NCI-H187 (cell line): ENCODE results near the gene RERE.

Source experiments
- DNase-seq, 2 experiments: peaks; one replicate each; lab custom pipeline; 2025; lab: John Stamatoyannopoulos, UW

The RERE gene

DNA sequence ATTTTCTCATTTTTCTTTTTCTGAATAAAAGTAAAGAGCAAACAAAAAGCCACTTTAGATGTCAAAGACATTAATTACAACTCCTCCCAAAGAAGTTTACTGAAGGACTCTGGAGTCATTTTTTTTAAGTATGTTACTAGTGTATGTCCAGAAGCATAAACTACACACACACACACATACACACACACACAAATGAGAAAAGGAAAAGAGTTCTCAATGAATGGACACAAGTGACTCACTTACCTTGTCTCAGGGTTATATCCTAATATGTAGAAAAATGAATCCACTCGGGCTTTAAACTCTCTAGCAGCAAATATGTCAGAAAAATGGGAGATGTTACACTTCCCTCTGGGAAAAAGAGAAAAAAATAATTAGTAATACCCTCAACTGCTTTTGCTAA lies 276.5 kb downstream of the RERE start:
- no peak for DNase-seq

DNA sequence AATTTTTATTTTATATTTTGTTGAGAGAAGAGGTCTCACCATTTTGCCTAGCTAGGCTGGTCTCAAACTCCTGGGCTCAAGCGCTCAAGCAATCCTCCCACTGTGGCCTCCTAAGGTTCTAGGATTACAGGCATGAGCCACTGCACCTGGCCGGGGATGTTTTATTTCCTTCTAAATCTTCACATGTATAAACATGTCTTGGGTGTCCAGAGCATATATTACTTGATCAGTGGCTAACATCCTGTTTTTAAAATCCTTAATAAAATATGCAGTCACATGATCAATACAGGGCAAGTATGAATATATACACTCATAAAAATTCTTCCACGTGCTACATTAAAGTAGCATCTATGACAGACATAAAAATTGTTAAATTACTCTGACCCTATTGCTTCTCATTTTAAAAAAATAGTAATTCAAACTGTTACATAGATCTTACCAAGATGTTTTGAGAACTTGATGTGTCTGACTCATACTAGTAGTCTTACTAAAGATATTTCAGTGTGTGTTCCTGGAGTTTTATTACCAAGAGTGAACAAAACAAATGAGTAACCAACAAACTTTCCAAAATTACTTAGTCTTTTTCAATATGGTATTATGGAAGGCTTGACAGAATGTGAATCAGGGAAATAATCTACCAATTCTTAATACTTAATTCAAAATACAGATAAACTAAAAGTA lies 277.0 kb downstream of the RERE start:
- no peak for DNase-seq

- DNase-seq = no peak
Observed at GRCh38 chr1:8539683-8540082, 277.8 kb downstream of the RERE start.

DNA sequence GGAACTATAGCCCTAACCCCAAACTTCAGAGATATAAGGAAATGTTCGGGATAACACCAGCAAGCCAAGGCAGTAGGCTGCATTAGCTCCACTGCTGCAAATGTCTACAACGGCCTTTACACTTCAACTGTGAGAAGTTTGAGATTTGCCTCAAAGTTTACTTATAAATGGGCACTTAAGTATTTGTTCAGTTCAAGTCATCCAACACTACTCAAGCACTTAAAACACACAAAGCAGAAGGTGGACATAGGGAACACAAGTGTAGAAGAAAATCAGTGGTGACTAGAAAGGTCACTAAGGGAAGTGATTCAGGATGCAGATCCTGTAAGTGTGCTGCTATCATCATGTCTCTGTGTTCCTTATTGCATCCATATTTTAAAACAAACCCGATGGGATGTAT lies 278.9 kb downstream of the RERE start:
- DNase-seq = no peak

DNA sequence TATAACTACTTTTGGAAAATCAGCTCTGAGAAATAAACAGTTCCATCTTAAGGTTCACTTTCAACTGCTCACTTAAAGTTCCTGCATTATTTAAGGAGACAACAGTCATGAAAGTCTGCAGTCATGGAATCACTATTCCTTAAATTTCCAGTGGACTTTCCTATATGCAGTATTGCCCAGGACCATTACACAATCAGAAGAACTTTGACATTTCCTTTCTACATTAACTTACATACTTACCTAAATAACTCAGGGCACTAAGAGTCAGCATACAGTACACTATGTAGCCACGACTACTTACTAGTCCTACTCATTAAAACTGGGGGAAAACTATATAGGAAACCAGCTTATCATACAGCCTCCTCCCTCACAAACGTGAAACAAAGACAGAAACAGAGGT lies 279.4 kb downstream of the RERE start:
- DNase-seq = no peak

- DNase-seq = no peak
Observed at GRCh38 chr1:8536515-8536914, 280.9 kb downstream of the RERE start.

DNA sequence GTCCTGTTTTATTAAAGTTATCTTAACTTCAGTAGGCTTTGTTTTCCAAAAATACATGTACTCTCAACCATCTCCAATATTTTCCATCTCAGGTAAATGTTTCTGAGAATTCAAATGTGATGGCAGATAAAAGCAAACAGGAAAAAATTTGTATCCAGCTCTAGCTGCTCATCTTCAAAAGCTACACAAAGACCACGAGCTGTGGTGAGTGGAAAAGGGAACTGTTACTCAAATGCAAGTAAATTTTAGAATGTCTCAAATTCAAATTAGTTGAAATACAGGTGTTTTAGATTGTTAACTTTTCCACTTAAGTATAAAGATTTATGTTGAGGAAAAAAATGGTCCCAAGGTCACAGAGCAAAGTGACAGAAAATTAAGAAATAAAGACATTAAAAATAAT lies 283.5 kb downstream of the RERE start:
- no peak for DNase-seq

DNA sequence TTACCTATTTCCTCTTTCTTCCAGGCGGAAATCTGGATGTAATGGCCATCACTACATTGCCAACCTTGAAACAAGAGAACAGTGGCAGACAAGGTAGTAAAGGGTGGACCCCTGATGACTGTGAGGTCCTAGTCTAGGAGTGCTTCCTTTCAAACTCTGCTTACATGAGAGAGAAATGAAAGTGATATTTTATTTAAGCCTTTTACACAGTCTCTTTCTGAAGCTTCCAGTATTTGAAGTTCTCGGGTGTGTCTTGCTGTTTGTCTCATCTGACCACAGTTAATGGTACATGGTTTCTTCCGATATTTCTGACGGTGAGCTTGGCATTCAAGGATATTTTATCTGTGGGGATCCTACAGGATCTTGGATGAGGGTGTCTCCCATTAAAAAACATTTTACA lies 284.3 kb downstream of the RERE start:
- no peak for DNase-seq

DNA sequence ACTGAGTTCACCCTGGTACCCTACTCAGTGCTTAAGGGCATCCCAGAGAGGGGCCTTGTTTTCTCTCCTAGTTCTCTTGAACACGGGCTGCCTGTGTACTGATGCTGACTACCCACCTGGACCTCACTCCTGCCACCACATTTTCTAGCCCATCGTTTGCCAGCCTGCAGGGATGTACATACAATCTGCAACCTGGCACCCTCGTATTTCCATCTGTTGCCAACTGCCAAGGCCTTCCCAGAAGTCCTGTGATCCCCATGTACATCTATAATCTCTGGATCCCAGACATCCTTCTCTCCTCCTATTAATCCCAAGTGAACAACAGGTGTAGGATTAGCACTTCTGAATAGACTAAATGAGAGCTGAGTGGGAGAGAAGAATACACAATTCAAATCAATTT lies 287.5 kb downstream of the RERE start:
- no peak for DNase-seq

- no peak for DNase-seq
Observed at GRCh38 chr1:8527941-8528340, 289.5 kb downstream of the RERE start.

- peak; percentile 42 to 84 for DNase-seq
Observed at GRCh38 chr1:8525558-8526275, 291.7 kb downstream of the RERE start.

DNA sequence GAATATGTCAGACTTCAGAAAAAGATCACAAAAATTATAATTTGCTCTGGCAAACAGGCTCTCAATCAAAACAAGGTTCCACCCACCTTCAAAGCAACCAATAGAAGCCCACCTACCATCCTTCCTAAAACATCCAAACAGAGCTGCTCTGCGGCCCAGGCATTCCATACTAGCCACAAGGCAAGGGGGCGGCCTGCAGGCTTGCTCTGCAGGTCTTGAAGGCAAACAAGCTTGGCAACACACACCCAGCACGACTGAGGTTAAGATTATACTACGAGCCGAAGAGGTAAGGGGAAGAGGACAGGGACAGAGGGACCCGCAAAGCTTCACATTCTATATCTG lies 292.3 kb downstream of the RERE start:
- DNase-seq = no peak

GRCh38 chr1:8524627-8525157 lies 292.7 kb downstream of the RERE start:
- no peak for DNase-seq

- no peak for DNase-seq
Observed at GRCh38 chr1:8523666-8524206, 293.7 kb downstream of the RERE start.

DNA sequence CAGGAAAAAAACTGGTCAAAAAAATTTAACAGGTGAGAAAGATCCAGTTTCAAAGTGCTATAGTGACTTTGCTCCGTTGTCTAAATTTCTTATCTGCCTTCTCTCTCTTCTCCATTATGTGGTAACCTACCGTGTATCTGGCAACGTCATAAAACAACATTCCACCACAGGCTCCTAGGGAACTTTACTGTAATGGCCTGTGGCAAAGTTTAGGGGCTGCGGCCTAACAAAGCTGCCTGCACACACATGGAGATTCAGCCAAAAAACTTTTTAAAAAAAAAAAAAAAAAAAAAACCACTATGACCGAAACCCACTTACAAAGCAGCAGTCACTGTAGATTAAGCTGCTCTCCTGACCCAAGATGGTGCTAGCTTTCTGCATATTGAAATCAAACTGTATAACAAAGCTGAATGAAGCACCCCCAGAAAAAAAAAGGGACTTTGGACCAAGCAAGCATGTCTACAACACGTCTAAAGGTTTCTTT lies 296.9 kb downstream of the RERE start:
- no peak for DNase-seq

GRCh38 chr1:8519167-8519566 lies 298.3 kb downstream of the RERE start:
- DNase-seq = no peak

GRCh38 chr1:8518490-8518801 lies 299.0 kb downstream of the RERE start:
- no peak for DNase-seq

DNA sequence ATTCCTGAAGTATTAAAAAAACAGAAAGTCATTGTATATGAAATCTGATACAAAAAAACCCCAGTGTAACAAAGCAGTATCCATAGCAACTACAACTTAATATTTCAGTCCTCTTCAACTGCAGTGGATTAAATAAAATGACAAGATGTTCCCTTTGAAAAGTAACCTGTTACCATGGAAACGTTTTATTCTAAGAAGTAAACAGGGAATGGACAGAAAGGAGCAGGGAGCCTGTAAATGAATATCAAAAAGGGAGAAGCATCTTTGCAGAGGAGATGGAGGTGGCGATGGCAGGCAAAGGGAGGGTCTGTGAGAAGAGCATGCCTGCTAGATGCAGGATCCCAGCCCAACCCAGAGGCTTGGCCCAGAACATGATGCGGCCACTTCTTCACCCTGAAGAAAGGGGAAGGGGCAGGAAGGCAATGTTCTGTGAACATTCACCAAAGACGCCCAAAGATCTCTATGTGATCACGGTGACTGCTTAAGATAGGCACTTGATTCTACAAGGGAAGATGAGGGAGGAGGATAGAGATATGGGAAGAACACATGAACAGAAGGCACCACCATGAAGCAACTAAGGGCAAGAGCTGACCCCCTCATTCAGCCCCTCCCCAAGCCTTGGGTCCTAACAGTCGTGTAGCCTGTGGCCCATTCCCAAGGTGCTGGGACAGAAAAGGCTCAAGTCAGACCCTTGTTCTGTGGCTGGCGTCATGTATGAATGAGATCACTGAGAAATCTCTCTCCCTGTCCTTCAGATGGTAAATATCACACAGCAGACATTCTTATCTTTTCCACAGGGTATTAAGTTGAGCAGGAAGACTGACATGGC lies 299.6 kb downstream of the RERE start:
- no peak for DNase-seq

DNA sequence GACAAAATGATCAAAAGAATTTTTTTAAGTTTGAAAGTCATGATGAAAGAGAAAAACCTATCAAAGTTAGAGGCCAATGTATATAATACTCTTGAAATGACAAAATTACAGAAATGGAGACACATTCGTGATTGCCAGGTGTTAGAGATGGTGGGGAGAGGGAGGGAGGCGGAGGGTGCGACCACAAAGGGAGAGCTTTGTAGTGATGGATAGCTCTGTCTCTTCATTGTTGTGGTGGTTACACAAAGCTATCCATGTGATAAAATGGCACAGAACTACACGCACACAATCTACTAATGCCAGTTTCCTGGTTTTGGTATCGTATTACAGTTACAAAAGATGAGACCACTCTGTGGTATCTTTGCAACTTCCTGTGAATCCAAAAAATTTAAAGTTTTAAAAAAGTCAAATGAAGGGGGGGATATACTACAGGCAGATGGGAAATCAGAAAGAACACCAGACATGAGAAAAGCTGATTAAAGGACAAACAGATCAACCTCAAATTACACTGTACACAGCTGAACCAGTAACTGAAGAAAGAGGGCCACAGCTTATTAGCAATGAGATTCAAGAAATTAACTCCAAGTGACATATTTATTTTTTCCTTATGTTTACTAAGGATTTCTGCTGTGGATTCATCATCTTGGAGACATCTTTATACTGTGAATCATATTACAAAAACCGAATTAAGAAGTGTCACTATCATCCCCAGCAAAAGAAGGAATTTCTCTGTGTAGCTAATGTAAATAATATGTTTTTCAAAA lies 300.5 kb downstream of the RERE start:
- no peak for DNase-seq

- no peak for DNase-seq
Observed at GRCh38 chr1:8516278-8516777, 301.1 kb downstream of the RERE start.

- DNase-seq = no peak
Observed at GRCh38 chr1:8512504-8512903, 304.9 kb downstream of the RERE start.
